Measurements from ENCODE around the gene GLT1D1.

Gene GLT1D1

DNA sequence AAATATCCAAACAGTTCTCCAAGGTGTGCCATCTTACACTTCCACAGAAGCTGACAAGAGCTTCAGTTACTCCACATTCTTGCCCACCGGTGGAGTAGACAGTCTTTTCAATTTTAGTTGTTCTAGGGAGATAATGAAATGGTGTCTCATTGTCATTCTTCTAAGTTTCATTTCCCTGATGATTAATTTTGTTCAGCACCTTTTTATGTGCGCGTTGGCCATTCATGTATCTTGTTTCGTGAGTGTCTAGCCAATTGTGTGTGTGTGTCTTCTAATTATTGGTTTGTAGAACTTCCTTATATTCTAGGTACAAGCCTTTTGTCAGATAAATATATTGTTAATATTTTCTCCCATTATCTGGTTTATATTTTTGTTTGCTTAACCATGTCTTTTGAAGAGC, 63.1 kb downstream of the GLT1D1 start:
- no peak for DNase-seq

GRCh38 chr12:128918481-128919260, 65.4 kb downstream of the GLT1D1 start:
- DNase-seq = no peak

DNA sequence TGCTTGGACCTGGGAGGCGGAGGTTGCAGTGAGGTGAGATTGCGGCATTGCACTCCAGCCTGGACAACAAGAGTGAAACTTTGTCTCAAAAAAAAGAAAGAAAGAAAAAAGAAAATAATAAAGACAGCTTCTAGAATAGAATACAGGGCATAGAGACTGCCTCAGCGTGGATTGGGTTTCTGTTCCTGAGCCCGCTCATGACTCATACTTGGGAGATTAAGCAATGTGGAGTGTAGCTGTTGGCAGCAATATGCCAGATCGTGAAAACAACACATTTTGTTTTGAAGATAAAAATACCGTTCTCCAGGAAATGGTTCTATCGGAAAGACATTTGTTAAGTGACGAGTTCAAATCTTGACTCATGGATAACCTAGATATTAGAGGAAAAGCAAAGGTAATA, 67.2 kb downstream of the GLT1D1 start:
- DNase-seq = peak; percentile 53

DNA sequence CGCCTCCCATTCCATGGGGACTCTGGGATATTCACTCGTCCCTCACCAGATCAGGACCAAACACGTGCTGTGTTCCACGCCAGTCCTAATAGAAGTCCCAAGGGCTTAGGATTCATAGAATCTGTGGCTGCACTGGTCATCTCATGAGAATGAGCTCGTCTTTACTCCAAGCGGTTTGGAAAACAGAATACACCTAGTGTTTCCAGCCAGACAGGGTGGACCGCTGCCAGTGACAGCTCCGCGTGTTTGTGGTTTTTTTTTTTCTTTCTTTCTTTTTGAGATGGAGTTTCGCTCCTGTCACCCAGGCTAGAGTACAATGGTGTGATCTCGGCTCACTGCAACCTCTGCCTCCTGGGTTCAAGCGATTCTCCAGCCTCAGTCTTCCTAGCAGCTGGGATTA, 75.1 kb downstream of the GLT1D1 start:
- DNase-seq = no peak

GRCh38 chr12:128929057-128929456, 75.8 kb downstream of the GLT1D1 start:
- DNase-seq = no peak

- DNase-seq = no peak
Measured at GRCh38 chr12:128930606-128931005, 77.3 kb downstream of the GLT1D1 start.

- no peak for DNase-seq
Measured at GRCh38 chr12:128932521-128932920, 79.2 kb downstream of the GLT1D1 start.

DNA sequence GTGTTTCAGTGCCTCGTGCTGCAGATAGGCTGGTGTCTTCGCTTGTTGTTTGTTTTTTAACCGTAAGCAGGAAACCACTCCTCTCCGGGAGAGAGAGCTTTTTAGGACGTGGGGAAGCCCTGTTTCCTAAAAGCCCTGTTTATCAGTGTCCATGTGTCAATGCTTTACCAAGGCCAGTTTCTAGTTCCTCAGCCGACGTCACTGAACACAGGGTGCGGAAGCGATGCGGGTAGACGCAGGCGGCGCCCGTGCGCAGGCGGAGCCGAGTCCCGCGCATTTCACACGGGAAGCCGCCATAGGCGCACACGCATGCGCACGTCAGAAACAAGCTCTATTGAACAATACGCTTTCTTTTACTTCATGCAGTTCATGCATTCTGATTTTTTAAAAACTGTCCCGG, 79.8 kb downstream of the GLT1D1 start:
- DNase-seq = no peak

DNA sequence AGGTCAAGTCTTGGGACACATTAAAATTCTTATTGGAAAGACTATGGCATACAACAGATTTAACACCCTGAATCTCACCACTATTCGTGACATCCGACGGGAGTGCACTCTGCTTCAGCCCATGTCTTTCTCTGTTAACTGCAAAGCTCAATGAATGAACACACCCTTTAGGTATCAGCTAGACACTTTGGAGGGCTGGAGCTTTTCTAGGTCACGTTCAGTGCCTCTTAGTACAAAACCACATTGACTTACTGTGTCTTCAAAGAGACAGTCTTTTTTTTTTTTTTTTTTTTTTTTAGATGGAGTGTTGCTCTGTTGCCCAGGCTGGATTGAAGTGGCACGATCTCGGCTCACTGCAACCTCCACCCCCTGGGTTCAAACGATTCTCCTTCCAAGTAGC, 80.6 kb downstream of the GLT1D1 start:
- no peak for DNase-seq

GRCh38 chr12:128938886-128939285, 85.6 kb downstream of the GLT1D1 start:
- DNase-seq = no peak

DNA sequence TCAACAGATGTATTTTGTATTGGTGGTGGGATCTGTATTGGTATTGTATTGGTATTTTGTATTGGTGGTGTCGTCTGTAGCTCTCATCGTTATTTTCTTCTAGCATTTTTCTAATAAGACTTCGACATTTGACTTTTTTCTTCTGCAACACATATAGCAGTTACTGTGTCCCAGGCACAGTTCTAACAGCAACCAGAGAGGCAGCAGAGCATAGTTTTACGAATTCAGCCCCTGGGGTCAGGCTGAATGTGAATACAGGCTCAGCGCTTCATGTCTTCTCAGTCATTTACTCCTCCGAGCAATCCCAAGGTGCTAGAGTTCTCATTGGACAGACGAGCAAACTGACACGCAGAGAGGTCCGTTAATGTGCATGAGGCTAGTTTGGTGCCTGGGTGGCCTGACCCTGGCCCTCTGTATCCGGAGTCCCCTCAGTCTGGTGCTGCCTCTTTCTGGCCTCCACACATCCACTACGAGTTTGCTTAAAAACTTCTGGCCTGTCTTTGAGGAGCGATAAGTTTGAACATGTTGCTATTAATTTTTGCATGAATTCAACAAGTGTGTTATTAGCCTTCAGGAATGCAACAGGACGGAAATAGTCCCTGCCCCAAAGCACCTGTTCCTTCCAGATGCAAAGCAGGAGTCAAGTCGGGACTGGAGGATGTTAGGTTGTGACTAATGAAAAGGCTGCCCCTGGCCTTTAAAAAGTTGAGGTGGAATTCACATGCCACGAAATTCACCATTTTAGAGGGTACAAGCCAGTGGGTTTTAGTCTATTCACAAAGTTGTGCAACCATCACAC, 87.0 kb downstream of the GLT1D1 start:
- no peak for DNase-seq

- DNase-seq = no peak
Measured at GRCh38 chr12:128940974-128941373, 87.7 kb downstream of the GLT1D1 start.

GRCh38 chr12:128942960-128943477, 89.7 kb downstream of the GLT1D1 start:
- no peak for DNase-seq

- DNase-seq = no peak
Measured at GRCh38 chr12:128944956-128945355, 91.7 kb downstream of the GLT1D1 start.

DNA sequence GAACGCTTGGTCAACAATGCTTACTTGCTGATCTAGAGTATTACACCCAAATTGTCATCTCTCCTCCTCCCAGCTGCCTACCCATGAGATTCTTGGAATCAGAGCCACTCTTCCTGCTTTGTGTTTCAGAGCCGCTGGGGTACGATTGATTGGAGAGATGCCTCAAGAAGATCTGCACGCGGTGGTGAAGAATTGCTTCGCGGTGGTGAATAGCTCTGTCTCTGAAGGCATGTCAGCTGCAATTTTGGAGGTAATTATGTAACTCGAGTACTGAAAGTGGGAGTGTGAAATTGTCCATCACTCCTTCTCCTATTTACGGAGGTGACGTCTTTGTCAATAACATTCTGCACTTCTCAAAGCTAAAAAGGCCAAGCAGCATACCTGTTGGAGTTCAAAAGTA, 93.9 kb downstream of the GLT1D1 start:
- DNase-seq = no peak

DNA sequence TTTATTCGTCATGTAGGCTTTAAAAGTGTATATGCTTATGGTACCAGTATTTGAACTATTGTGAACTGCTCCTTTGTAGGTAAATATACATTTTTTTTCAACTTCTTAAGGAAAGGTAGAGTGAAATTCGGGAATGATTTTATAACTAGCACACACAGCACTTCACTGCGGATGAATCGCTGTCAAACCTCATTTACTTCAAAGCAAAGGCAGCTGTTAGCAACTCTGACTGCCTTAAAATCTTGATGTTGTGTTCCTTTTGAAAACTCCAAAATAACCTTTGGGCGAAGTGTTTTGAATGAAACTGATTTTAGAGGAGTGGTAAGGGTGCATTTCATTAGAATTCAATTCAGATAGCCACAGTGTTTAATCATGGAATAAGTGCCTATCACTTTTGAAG, 95.8 kb downstream of the GLT1D1 start:
- DNase-seq = no peak

GRCh38 chr12:128951448-128951847, 98.2 kb downstream of the GLT1D1 start:
- DNase-seq = peak; percentile 54

- no peak for DNase-seq
Measured at GRCh38 chr12:128956755-128957154, 103.5 kb downstream of the GLT1D1 start.

DNA sequence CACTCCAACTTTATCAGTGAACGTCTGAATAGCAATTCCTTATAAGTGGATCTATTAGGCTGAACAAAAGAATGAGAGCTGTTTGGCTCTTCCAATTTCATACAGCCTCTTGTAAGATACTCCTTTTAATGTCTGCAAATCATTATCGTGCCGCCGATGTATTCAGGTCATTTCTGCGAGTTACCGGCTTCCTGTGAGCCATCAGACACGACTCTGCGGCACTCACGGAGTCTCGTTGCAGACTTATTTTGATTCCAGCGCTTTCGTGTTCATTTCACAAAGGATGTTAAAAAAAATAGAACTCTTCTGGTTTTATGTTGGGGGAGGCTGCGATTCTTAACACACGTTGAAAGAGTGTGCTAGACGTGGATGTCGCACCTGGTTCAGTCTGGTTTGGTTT, 106.6 kb downstream of the GLT1D1 start:
- DNase-seq = no peak

DNA sequence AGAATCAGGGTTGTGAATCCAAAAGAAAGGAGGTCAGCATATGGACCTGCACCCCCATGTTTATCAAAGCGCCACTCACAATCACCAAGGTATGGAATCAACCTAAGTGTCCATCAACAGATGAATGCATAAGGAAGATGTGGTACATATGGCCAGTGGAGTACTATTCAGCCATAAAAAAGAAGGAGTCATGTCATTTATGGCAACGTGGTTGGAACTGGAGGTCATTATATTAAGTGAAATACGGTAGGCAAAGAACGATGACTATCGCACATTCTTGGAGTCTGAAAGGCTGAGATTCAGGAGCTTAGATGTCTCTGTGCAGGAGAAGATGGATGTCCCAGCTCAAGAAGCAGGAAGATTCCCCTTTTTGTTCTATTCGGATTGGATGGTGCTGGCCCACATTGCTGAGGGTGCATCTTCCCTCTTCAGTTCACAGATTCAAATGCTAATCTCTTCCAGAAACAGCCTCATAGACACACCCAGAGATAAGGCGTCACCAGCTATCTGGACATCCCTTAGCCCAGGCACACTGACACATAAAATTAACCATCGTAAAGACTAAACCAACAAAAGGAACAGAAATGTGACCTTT, 108.1 kb downstream of the GLT1D1 start:
- no peak for DNase-seq

DNA sequence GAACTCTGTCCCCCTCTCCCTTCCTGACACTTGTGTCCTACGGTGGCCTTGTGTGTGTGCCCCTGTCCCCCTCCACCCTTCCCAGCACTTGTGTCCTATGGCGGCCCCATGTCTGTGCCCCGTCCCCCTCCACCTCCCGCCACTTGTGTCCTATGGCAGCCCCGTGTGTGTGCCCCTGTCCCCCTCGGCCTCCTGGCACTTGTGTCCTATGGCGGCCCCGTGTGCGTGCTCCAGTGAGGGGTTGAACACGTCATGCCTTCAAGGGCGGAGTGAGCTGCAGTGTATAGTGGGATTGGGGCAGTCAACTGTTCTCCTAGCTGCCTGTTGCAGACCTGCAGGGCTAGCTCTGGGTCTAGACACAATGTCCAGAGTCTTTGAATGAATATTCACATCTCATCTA, 108.7 kb downstream of the GLT1D1 start:
- no peak for DNase-seq

DNA sequence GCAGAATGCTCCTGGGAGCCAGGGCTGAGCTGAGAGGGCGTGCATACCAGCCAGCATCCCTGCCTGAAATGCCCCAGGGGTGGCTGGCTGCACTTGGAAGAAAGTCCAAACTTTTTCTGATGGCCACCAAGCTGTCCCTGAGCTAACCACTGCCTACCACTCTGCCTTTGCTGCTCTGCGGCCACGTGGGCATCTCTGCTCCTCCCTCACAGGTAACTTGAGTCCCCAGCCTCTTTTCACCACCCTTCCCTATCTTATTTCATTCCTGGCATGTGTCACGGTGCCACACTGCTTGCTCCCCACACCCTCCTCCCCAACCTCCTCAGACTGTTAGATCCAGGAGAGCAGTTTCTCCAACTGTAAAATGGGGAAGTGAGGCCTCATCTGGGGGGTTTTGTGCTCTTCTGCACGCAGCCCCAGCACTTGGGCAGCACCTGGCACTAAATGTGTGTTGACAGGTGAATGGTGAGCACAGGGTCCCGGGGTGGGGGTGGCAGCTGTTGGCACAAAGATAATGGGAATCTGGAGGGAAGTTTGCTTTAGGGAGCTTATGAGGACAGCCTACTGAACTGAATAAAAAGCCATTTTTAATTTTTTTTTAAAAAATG, 113.0 kb downstream of the GLT1D1 start:
- no peak for DNase-seq

- DNase-seq = no peak
Measured at GRCh38 chr12:128968668-128969067, 115.4 kb downstream of the GLT1D1 start.
